ENCODE results near the gene SHROOM3.

- no peak for TF ChIP-seq CTCF (IDR thresholded peaks at IDR 0.05)
- TF ChIP-seq POLR2A (IDR thresholded peaks at IDR 0.05): no peak
- TF ChIP-seq POLR2AphosphoS5 (IDR thresholded peaks at IDR 0.05): no peak
Observed at GRCh38 chr4:76582817-76583087, 147.7 kb downstream of the SHROOM3 start.

All from stomach (tissue), 4 donors.